Mesendoderm (in vitro differentiated cells): ENCODE data around the gene CBFA2T3.

Experiments
- DNase-seq: peaks from one replicate; pipeline ENCODE4 v3.0.0; 2013
- H2AK5ac ChIP-seq: 2 replicates; pipeline ENCODE4 v1.6.1; 2013; ENCODE audit warnings: low read length, inconsistent platforms
- H2BK120ac ChIP-seq: 2 replicates; pipeline ENCODE4 v1.6.1; 2013; ENCODE audit warnings: low read depth, mild to moderate bottlenecking, low read length, moderate library complexity, mixed read lengths
- H2BK15ac ChIP-seq: replicated peaks from 2 replicates; pipeline ENCODE4 v1.6.1; 2013; ENCODE audit warnings: low read depth, mild to moderate bottlenecking, moderate library complexity
- H2BK5ac ChIP-seq: 2 replicates; pipeline ENCODE4 v1.6.1; 2013; ENCODE audit warnings: low read length, inconsistent platforms
- H3K18ac ChIP-seq: 2 replicates; pipeline ENCODE4 v1.6.1; 2013; ENCODE audit warnings: mild to moderate bottlenecking, low read length, mixed read lengths
- H3K23ac ChIP-seq: one replicate; pipeline ENCODE4 v1.6.1; 2013; ENCODE audit warnings: low read length
- H3K27ac ChIP-seq: 2 replicates; pipeline ENCODE4 v1.5.1; 2013; ENCODE audit warnings: low read depth, mild to moderate bottlenecking, inconsistent platforms, low read length, moderate library complexity
- H3K27me3 ChIP-seq: 2 replicates; pipeline ENCODE4 v1.6.1; 2013; ENCODE audit warnings: low read length, control low read depth, mild to moderate bottlenecking, inconsistent platforms; ENCODE audit not compliant: insufficient read depth, poor library complexity
- H3K36me3 ChIP-seq: 2 replicates; pipeline ENCODE4 v1.6.1; 2013; ENCODE audit warnings: low read length, inconsistent platforms; ENCODE audit not compliant: control insufficient read depth, insufficient read depth
- H3K4ac ChIP-seq: one replicate; pipeline ENCODE4 v1.6.1; 2013; ENCODE audit warnings: low read depth, mild to moderate bottlenecking, low read length, moderate library complexity
- H3K4me1 ChIP-seq: 2 replicates; pipeline ENCODE4 v1.6.1; 2013; ENCODE audit warnings: low read depth, low read length, inconsistent platforms; ENCODE audit not compliant: control insufficient read depth
- H3K4me2 ChIP-seq: 2 replicates; pipeline ENCODE4 v1.6.1; 2013; ENCODE audit warnings: low read length
- H3K4me3 ChIP-seq: 2 replicates; pipeline ENCODE4 v1.5.1; 2013; ENCODE audit warnings: mild to moderate bottlenecking, low read length
- H3K56ac ChIP-seq: one replicate; pipeline ENCODE4 v1.6.1; 2013; ENCODE audit warnings: low read length
- H3K79me1 ChIP-seq: 2 replicates; pipeline ENCODE4 v1.6.1; 2013; ENCODE audit warnings: low read length, inconsistent platforms
- H3K79me2 ChIP-seq: 2 replicates; pipeline ENCODE4 v1.6.1; 2013; ENCODE audit warnings: mild to moderate bottlenecking, low read length; ENCODE audit not compliant: control insufficient read depth, insufficient read depth
- H3K9ac ChIP-seq: 2 replicates; pipeline ENCODE4 v1.6.1; 2013; ENCODE audit warnings: low read length, inconsistent platforms
- H4K5ac ChIP-seq: one replicate; pipeline ENCODE4 v1.6.1; 2013; ENCODE audit warnings: low read length
- H4K8ac ChIP-seq: one replicate; pipeline ENCODE4 v1.6.1; 2013; ENCODE audit warnings: low read depth, mild to moderate bottlenecking, control low read depth, low read length, moderate library complexity
- WGBS: extraction: QIAGEN DNeasy Blood & Tissue Kit; methylation state at CpG from one replicate; pipeline ENCODE4 v1.1.7; 2013; ENCODE audit warnings: low lambda C conversion rate, missing lambda C conversion rate; ENCODE audit not compliant: insufficient coverage; ENCODE audit errors: extremely low coverage; 5-methylcytosine and 5-hydroxymethylcytosine counted together

Gene CBFA2T3

DNA sequence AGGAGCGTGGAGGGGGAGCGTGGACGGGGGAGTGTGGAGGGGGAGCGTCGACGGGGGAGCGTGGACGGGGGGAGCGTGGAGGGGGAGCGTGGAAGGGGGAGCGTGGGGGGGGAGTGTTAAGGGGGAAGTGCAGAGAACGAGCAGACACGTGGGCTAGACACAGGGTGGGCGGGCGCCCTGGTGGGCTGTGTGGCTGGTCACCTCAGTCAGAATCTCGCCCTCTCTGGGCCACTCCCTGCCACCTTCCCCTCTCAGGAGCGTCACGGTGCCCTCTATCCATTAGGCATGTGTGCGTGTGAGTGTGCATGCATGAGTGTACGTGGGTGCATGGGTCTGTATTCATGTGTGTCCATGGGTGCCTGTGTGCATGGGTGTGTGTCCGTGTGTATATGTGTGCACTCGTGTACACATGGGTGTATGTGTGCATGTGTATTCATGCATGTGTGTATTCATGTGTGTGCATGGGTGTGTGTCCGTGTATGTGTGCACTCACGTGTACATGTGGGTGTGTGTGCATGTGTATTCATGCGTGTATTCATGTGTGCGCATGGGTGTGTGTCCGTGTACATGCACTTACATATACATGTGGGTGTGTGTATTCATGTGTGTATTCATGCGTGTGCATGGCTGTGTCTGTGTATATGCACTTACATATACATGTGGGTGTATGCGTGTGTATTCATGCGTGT is 61.2 kb downstream of the CBFA2T3 start:
- H4K5ac ChIP-seq: no peak overlapping the region
- WGBS: no CpG with 5 or more reads among the region's 30 CpGs
- H2BK5ac ChIP-seq: no peak overlapping the region
- H3K23ac ChIP-seq: no peak overlapping the region
- no peak overlapping the region for H3K56ac ChIP-seq
- H3K4me2 ChIP-seq: no peak overlapping the region
- H3K79me2 ChIP-seq: no peaks in the 10 kb centered on the region
- no peak overlapping the region for H3K4ac ChIP-seq
- no peaks in the 10 kb centered on the region for H3K79me1 ChIP-seq
- H3K27me3 ChIP-seq: no peaks in the 10 kb centered on the region
- no peak for DNase-seq
- H3K4me1 ChIP-seq: peaks cover 2% of the 10 kb centered on the region
- H3K27ac ChIP-seq: no peak overlapping the region
- no peak overlapping the region for H4K8ac ChIP-seq
- no peak overlapping the region for H2BK120ac ChIP-seq
- H3K4me3 ChIP-seq: no peak overlapping the region
- H3K9ac ChIP-seq: no peak overlapping the region
- H3K36me3 ChIP-seq: no peaks in the 10 kb centered on the region
- H3K18ac ChIP-seq: no peak overlapping the region
- no peak overlapping the region for H2BK15ac ChIP-seq
- no peak overlapping the region for H2AK5ac ChIP-seq

DNA sequence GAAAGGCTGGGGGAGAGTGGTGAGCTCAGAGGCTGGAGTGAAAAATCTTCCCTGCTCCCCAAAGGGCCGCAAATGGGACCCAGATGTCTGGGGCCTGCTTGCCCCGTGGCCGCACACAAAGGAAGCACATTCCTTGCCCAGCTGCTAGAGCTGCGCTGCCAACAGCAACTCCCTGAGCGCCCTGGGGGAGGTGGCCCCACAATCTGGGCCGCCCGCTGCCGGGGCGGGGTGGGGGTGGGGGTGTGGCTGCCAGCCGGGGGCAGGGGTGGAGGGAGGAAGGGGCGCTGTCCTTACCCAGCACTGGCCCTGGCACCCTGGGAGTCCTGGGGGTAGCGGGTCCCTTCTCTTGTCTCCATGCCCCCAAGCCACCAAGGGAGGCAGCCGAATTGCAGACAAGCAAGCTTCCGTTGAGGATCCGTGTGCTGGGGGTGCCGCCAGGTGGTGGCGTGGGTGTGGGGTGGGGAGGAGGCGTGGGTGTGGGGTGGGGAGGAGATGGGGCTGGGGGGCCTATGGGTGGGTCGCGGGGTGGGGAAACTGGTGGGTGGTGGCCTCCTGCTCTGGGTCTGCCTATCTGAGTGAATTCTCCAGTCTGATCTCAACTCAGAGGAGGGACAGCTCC is 62.1 kb downstream of the CBFA2T3 start:
- no peak overlapping the region for H3K4ac ChIP-seq
- H4K5ac ChIP-seq: no peak overlapping the region
- H3K79me2 ChIP-seq: no peaks in the 10 kb centered on the region
- no peak overlapping the region for H2BK120ac ChIP-seq
- H3K4me2 ChIP-seq: no peak overlapping the region
- no peak overlapping the region for H3K56ac ChIP-seq
- H2BK15ac ChIP-seq: no peak overlapping the region
- no peak for DNase-seq
- no peaks in the 10 kb centered on the region for H3K27me3 ChIP-seq
- no peak overlapping the region for H3K18ac ChIP-seq
- no peak overlapping the region for H2BK5ac ChIP-seq
- H3K4me3 ChIP-seq: no peak overlapping the region
- H3K27ac ChIP-seq: no peak overlapping the region
- no peak overlapping the region for H3K23ac ChIP-seq
- H2AK5ac ChIP-seq: no peak overlapping the region
- H3K9ac ChIP-seq: no peak overlapping the region
- H3K79me1 ChIP-seq: no peaks in the 10 kb centered on the region
- peaks cover 2% of the 10 kb centered on the region for H3K4me1 ChIP-seq
- H4K8ac ChIP-seq: no peak overlapping the region
- WGBS: no CpG with 5 or more reads among the region's 20 CpGs
- no peaks in the 10 kb centered on the region for H3K36me3 ChIP-seq

DNA sequence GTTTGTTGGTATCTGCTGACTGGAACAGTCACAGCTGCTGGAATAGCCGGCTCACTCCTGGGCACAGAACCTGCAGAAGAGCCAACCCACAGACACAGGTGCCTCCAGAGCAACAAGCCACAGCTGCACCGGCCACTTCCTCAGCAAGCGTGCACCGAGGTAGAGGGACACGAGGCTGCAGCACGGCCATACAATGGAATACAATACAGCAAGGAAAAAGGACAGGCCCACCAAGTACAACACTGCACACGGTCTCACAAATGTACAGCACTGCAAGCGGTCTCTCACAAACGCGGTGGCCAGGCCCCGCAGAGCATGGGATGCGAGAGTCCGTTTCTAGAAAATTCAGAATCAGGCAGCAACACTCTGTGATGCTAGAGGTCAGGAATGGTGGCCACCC is 63.1 kb downstream of the CBFA2T3 start:
- Histone ChIP-seq H3K4me3 (no peak overlapping the region), H3K79me2 (no peaks in the 10 kb centered on the region), H3K4me1 (peaks cover 2% of the 10 kb centered on the region), H3K23ac (no peak overlapping the region), H3K79me1 (no peaks in the 10 kb centered on the region), H2BK15ac (no peak overlapping the region), H3K18ac (no peak overlapping the region), H2BK5ac (no peak overlapping the region), H2AK5ac (no peak overlapping the region), H3K56ac (no peak overlapping the region), H3K9ac (no peak overlapping the region), H2BK120ac (no peak overlapping the region), H3K4me2 (no peak overlapping the region), H3K27me3 (no peaks in the 10 kb centered on the region), H3K4ac (no peak overlapping the region), H4K5ac (no peak overlapping the region), H4K8ac (no peak overlapping the region), H3K27ac (no peak overlapping the region), H3K36me3 (no peaks in the 10 kb centered on the region)
- no peak for DNase-seq
- WGBS: no CpG with 5 or more reads among the region's 13 CpGs

DNA sequence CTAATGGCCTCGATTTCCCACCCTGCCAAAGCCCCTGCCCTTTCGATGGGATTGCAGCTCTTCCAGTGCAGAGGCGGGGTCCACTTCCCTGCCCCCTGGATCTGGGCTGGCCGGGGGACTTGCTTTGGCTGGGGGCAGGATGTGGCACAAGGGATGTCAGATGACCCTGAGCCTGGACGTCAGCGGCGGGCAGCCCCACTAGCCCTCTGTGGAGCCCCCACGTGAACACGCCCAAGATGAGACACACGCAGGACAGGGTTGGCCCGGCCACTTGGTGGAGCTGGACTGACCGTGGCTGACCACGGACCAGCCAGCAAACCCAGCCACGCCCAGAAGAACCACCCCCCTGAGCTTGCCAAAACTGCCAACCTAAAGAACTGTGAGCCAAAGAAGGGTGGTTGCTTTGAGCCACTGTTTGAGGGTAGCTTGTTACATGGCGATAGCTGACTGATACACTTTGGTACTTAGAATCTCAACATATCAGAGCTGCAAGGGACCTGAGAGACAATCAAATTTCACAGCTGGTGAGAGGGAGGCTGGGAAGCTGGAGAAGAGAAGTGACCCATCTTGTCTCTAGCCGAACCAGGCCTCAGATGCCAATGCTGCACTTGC is 63.9 kb downstream of the CBFA2T3 start:
- Histone ChIP-seq H3K4ac (no peak overlapping the region), H4K5ac (no peak overlapping the region), H3K23ac (no peak overlapping the region), H3K27ac (no peak overlapping the region), H3K36me3 (no peaks in the 10 kb centered on the region), H3K4me2 (no peak overlapping the region), H3K79me1 (no peaks in the 10 kb centered on the region), H3K9ac (no peak overlapping the region), H3K79me2 (no peaks in the 10 kb centered on the region), H3K4me1 (peaks cover 2% of the 10 kb centered on the region), H2BK120ac (no peak overlapping the region), H4K8ac (no peak overlapping the region), H2AK5ac (no peak overlapping the region), H3K56ac (no peak overlapping the region), H3K27me3 (no peaks in the 10 kb centered on the region), H2BK15ac (no peak overlapping the region), H3K18ac (no peak overlapping the region), H2BK5ac (no peak overlapping the region), H3K4me3 (no peak overlapping the region)
- no peak for DNase-seq
- WGBS: no CpG with 5 or more reads among the region's 16 CpGs

DNA sequence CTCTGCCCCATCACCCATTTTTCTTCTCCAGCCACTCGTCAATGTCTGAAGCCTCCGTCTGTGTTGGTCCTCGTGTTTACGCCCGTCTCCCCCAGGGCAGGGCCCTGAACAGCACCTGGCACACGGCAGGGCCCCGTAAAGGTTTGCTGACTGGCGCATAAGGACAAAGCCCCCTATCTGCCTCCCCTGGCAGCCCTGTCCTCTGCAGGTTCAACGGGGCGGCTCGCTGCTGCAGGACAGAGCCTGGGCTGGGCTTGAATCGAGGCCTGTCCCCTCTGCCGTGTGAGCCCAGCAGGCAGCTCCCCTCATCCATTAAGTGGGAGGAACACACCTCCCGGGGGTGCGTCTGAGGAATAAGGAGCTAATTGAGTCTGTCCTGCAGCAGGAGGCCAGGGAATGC is 64.5 kb downstream of the CBFA2T3 start:
- no peak overlapping the region for H3K4me3 ChIP-seq
- no peak overlapping the region for H3K23ac ChIP-seq
- DNase-seq: no peak
- no peak overlapping the region for H3K9ac ChIP-seq
- WGBS: no CpG with 5 or more reads among the region's 15 CpGs
- no peak overlapping the region for H3K4ac ChIP-seq
- no peak overlapping the region for H2BK15ac ChIP-seq
- no peak overlapping the region for H4K5ac ChIP-seq
- no peaks in the 10 kb centered on the region for H3K79me2 ChIP-seq
- H4K8ac ChIP-seq: no peak overlapping the region
- no peak overlapping the region for H3K4me2 ChIP-seq
- no peak overlapping the region for H3K27ac ChIP-seq
- no peak overlapping the region for H3K56ac ChIP-seq
- H3K36me3 ChIP-seq: no peaks in the 10 kb centered on the region
- H2AK5ac ChIP-seq: no peak overlapping the region
- no peaks in the 10 kb centered on the region for H3K27me3 ChIP-seq
- H3K4me1 ChIP-seq: peaks cover under 1% of the 10 kb centered on the region
- H2BK5ac ChIP-seq: no peak overlapping the region
- no peaks in the 10 kb centered on the region for H3K79me1 ChIP-seq
- no peak overlapping the region for H2BK120ac ChIP-seq
- H3K18ac ChIP-seq: no peak overlapping the region
